ENCODE data around the gene MEX3D.
A peak's percentile ranks its signal among the peaks of the same experiment; 100 is the strongest.

The MEX3D gene

GRCh38 chr19:1601613-1602064 lies 33.5 kb upstream of the MEX3D start:
- DNase-seq: no peak
- peaks cover 9% of the 10 kb centered on the region for H3K27me3 Mint-ChIP-seq (ENCODE audit: low read depth, poor library complexity)
- no peak overlapping the region for H3K4me3 Mint-ChIP-seq
- peaks cover 17% of the 10 kb centered on the region for H3K4me1 Mint-ChIP-seq
- H3K36me3 Mint-ChIP-seq (ENCODE audit: low read depth): peaks cover 31% of the 10 kb centered on the region
- no peaks in the 10 kb centered on the region for H3K9me3 Mint-ChIP-seq
- H3K27ac Mint-ChIP-seq: peak overlapping the region; percentile 84
- TF ChIP-seq, protein P1, sequence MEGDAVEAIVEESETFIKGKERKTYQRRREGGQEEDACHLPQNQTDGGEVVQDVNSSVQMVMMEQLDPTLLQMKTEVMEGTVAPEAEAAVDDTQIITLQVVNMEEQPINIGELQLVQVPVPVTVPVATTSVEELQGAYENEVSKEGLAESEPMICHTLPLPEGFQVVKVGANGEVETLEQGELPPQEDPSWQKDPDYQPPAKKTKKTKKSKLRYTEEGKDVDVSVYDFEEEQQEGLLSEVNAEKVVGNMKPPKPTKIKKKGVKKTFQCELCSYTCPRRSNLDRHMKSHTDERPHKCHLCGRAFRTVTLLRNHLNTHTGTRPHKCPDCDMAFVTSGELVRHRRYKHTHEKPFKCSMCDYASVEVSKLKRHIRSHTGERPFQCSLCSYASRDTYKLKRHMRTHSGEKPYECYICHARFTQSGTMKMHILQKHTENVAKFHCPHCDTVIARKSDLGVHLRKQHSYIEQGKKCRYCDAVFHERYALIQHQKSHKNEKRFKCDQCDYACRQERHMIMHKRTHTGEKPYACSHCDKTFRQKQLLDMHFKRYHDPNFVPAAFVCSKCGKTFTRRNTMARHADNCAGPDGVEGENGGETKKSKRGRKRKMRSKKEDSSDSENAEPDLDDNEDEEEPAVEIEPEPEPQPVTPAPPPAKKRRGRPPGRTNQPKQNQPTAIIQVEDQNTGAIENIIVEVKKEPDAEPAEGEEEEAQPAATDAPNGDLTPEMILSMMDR (IDR thresholded peaks at IDR 0.05): peak; percentile 7

DNA sequence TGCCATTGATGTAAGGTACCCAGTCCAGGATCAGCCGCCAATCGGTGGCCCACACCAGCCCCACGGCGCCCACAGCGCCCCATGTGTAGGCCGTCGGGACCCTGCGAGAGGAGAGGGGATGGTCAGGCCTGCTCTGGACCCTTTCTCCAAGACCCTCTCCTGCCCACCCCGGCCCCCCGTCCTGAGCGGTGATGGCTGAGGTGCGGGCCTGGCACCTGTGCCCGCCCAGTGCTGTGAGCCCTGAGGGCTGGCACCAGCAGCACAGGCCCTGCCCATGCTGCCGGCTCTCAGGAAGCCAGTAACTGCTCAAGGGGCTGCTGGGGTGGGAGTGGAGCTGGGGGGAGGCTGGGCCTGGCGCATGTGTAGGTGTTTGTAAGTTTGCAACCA lies 31.3 kb upstream of the MEX3D start:
- H3K36me3 Mint-ChIP-seq (ENCODE audit: low read depth): peaks cover 31% of the 10 kb centered on the region
- no peaks in the 10 kb centered on the region for H3K9me3 Mint-ChIP-seq
- no peak for DNase-seq
- no peak overlapping the region for H3K27ac Mint-ChIP-seq
- H3K4me3 Mint-ChIP-seq: no peak overlapping the region
- TF ChIP-seq, protein P1 (IDR thresholded peaks at IDR 0.05): no peak
- peaks cover 1% of the 10 kb centered on the region for H3K27me3 Mint-ChIP-seq (ENCODE audit: low read depth, poor library complexity)
- peaks cover 8% of the 10 kb centered on the region for H3K4me1 Mint-ChIP-seq

- no peaks in the 10 kb centered on the region for H3K9me3 Mint-ChIP-seq
- TF ChIP-seq, protein P1 (IDR thresholded peaks at IDR 0.05): no peak
- no peak for DNase-seq
- H3K36me3 Mint-ChIP-seq (ENCODE audit: low read depth): peaks cover 31% of the 10 kb centered on the region
- no peak overlapping the region for H3K4me3 Mint-ChIP-seq
- no peak overlapping the region for H3K27ac Mint-ChIP-seq
- no peaks in the 10 kb centered on the region for H3K27me3 Mint-ChIP-seq (ENCODE audit: low read depth, poor library complexity)
- H3K4me1 Mint-ChIP-seq: peaks cover 8% of the 10 kb centered on the region
These were observed 30.8 kb upstream of the MEX3D start for GRCh38 chr19:1598777-1599459.

DNA sequence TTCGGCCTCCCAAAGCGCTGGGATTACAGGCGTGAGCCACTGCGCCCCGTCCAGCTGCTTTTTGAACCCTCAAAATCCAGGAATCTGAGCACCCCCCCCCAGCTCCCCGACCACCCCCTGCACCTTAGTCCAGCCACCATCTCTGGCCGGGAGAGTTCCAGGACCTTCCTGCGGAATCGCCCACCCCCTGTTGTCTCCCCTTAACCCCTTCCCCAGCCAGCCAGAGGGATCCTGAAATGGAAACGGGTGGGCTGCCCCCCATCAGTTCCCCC lies 25.3 kb upstream of the MEX3D start:
- H3K9me3 Mint-ChIP-seq: no peaks in the 10 kb centered on the region
- peak overlapping the region; percentile 89 for H3K4me3 Mint-ChIP-seq
- no peak for DNase-seq
- TF ChIP-seq, protein P1 (IDR thresholded peaks at IDR 0.05): no peak
- H3K36me3 Mint-ChIP-seq (ENCODE audit: low read depth): peaks cover 12% of the 10 kb centered on the region
- peaks cover 3% of the 10 kb centered on the region for H3K27me3 Mint-ChIP-seq (ENCODE audit: low read depth, poor library complexity)
- no peak overlapping the region for H3K27ac Mint-ChIP-seq
- H3K4me1 Mint-ChIP-seq: peaks cover 24% of the 10 kb centered on the region

DNA sequence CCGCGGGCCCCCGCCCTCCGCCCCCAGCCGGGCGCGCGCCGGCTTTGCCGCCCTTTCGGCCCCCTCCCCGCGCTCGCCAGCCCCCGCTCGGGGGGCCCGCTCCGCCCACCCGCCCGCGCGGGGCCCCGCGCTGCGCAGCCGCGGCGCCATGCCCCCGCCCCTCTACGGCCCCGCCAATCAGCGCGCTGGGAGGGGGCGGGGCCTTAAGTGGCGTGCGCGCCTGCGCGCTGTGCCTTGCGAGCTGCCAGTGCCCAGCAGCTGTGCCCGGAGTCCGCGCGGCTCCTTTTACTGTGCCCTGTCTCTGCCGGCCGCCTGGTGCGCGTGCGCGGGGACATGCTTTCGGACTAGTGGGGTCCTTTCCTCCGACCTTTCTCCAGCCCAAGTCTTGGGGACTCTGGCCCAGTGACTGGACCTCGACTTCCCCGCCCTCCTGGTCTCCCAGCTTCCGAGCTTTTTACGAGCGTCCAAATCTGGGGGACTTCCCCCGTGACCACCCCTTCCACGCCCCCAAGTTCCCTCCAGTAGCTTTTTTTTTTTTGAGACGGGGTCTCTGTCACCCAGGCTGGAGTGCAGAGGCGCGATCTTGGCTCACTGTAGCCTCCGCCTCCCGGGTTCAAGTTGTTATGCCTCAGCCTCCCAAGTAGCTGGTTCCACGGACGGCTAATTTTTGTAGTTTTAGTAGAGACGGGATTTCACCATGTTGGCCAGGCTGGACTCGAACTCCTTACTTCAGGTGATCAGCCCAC lies 24.8 kb upstream of the MEX3D start, which contains the start of gene MBD3:
MBD3 (minus strand) TSS at position 111 of the 746 bp plus-strand sequence. CDS start 234 bp downstream, outside the sequence.
- H3K9me3 Mint-ChIP-seq: no peaks in the 10 kb centered on the region
- peaks cover 15% of the 10 kb centered on the region for H3K36me3 Mint-ChIP-seq (ENCODE audit: low read depth)
- peak; percentile 95 for DNase-seq
- peak within 1 kb of the TSS; percentile 99 for H3K27ac Mint-ChIP-seq
- H3K4me3 Mint-ChIP-seq: peak within 1 kb of the TSS; percentile 91
- TF ChIP-seq, protein P1 (IDR thresholded peaks at IDR 0.05): no peak
- peaks cover 3% of the 10 kb centered on the region for H3K27me3 Mint-ChIP-seq (ENCODE audit: low read depth, poor library complexity)
- H3K4me1 Mint-ChIP-seq: peaks cover 28% of the 10 kb centered on the region

All from nephron progenitor cell (in vitro differentiated cells).